A673 (cell line): Measurements from ENCODE around the gene STXBP4. TPM values are rescaled to one million over a fixed set of nuclear protein-coding genes. Genes with fewer than 3 reads are reported as not detected.

Source experiments
- BruUV-seq: library from RNA; stranded (reverse); fragments of 400-500 nt; replicated peaks from 2 replicates; lab custom pipeline; 2021; lab: Mats Ljungman, UMichigan
- CTCF ChIA-PET: fragments of 300-600 bp; sonication (Branson Sonifier 250); formaldehyde crosslinking; loops from one replicate; lab custom pipeline; 2022; ENCODE audit warnings: antibody characterized with exemption; lab: Charles Lee
- POLR2A ChIA-PET: fragments of 300-600 bp; sonication (Branson Sonifier 250); formaldehyde crosslinking; loops from one replicate; lab custom pipeline; 2022; ENCODE audit warnings: antibody characterized with exemption; ENCODE audit not compliant: low non-redundant PET; lab: Charles Lee
- DNase-seq: peaks from one replicate; pipeline ENCODE4 v3.0.0-alpha.2; 2015; ENCODE audit warnings: low spot score
- H3K27ac ChIP-seq: fragments of 200-600 bp; sonication (generic); 2 replicates; pipeline ENCODE4 v1.5.1; 2016; ENCODE audit warnings: mixed run types, low read depth, mild to moderate bottlenecking, mixed read lengths, antibody characterized with exemption, low read length; ENCODE audit not compliant: poor library complexity, severe bottlenecking
- H3K27me3 ChIP-seq: fragments of 200-600 bp; sonication (generic); replicated peaks from 2 replicates; pipeline ENCODE4 v1.6.1; 2017; ENCODE audit warnings: mixed run types, low read depth, mild to moderate bottlenecking, mixed read lengths, antibody characterized with exemption, low read length; ENCODE audit not compliant: insufficient read depth, poor library complexity
- H3K36me3 ChIP-seq: fragments of 200-600 bp; sonication (generic); 2 replicates; pipeline ENCODE4 v1.6.1; 2016; ENCODE audit warnings: mixed run types, mild to moderate bottlenecking, mixed read lengths, antibody characterized with exemption, low read length; ENCODE audit not compliant: insufficient read depth, poor library complexity, severe bottlenecking
- H3K4me1 ChIP-seq: fragments of 200-600 bp; sonication (generic); 2 replicates; pipeline ENCODE4 v1.6.1; 2017; ENCODE audit warnings: mixed run types, mild to moderate bottlenecking, mixed read lengths, antibody characterized with exemption, low read length; ENCODE audit not compliant: insufficient read depth, poor library complexity, severe bottlenecking
- H3K4me3 ChIP-seq: fragments of 200-600 bp; sonication (generic); 2 replicates; pipeline ENCODE4 v1.5.1; 2016; ENCODE audit warnings: low read depth, mixed run types, mild to moderate bottlenecking, mixed read lengths, low read length; ENCODE audit not compliant: poor library complexity, severe bottlenecking
- H3K9me3 ChIP-seq: fragments of 200-600 bp; sonication (generic); 2 replicates; pipeline ENCODE4 v1.6.1; 2016; ENCODE audit warnings: mixed run types, low read depth, mild to moderate bottlenecking, mixed read lengths, antibody characterized with exemption, low read length; ENCODE audit not compliant: poor library complexity, severe bottlenecking
- CTCF ChIP-seq: fragments of 300-800, 200-600 bp; sonication (generic); conservative IDR thresholded peaks from 2 replicates; pipeline ENCODE4 v1.5.1; 2017; ENCODE audit warnings: low read depth, mild to moderate bottlenecking, antibody characterized with exemption, low read length, moderate library complexity, mixed read lengths
- EZH2 ChIP-seq: fragments of 200-600 bp; sonication (generic); IDR thresholded peaks from 2 replicates; pipeline ENCODE4 v1.6.1; 2017; ENCODE audit warnings: borderline replicate concordance, low read depth, mild to moderate bottlenecking, mixed read lengths, antibody characterized with exemption, low read length; ENCODE audit not compliant: poor library complexity, severe bottlenecking
- intact Hi-C: fragments of 100-400 bp; cut with micrococcal nuclease; formaldehyde crosslinking; loops from one replicate; pipeline ENCODE4 v1.10.0; 2022; ENCODE audit not compliant: unreplicated experiment
- total RNA-seq: library from RNA; stranded (reverse); gene quantifications from 2 replicates; pipeline ENCODE4 v1.2.3, GENCODE V29; 2021

Gene STXBP4
- total RNA-seq, 1 experiment from 2014 or later = 24.2 TPM

GRCh38 chr17:55062921-55063320 lies 94.4 kb downstream of the STXBP4 start:
- CTCF ChIA-PET = no interaction called here
- POLR2A ChIA-PET = no interaction called here
- BruUV-seq = no TSS peak

GRCh38 chr17:55063885-55064874 lies 95.6 kb downstream of the STXBP4 start:
- ChIA-PET CTCF (no interaction called here), POLR2A (no interaction called here)
- peaks cover 45% of the 10 kb centered on the region for H3K4me1 ChIP-seq
- H3K4me3 ChIP-seq = no peak overlapping the region
- TF ChIP-seq EZH2 (no peak), CTCF (no peak)
- H3K36me3 ChIP-seq = no peaks in the 10 kb centered on the region
- intact Hi-C loops = no loop called here
- no TSS peak for BruUV-seq
- no peak for DNase-seq
- no peaks in the 10 kb centered on the region for H3K9me3 ChIP-seq
- H3K27ac ChIP-seq = no peak overlapping the region
- H3K27me3 ChIP-seq = no peaks in the 10 kb centered on the region

More at GRCh38 chr17:55062921-55063320, 94.4 kb downstream of the STXBP4 start:
- TF ChIP-seq EZH2 (no peak), CTCF (no peak)
- no peaks in the 10 kb centered on the region for H3K27me3 ChIP-seq
- DNase-seq = no peak
- H3K36me3 ChIP-seq = no peaks in the 10 kb centered on the region
- H3K4me1 ChIP-seq = peaks cover 33% of the 10 kb centered on the region
- no peaks in the 10 kb centered on the region for H3K9me3 ChIP-seq
- H3K27ac ChIP-seq = no peak overlapping the region
- H3K4me3 ChIP-seq = no peak overlapping the region
- intact Hi-C loops = no loop called here

- Histone ChIP-seq H3K36me3 (no peaks in the 10 kb centered on the region), H3K4me1 (peaks cover 55% of the 10 kb centered on the region), H3K27ac (no peak overlapping the region), H3K9me3 (no peaks in the 10 kb centered on the region), H3K4me3 (no peak overlapping the region), H3K27me3 (no peaks in the 10 kb centered on the region)
- ChIA-PET POLR2A (no interaction called here), CTCF (interaction anchor here (0.5 kb wide), 1 partner anchor 229 kb away, joined by 5 read pairs; no protein-coding TSS in a partner anchor)
- peak; percentile 37 for DNase-seq
- no TSS peak for BruUV-seq
- intact Hi-C loops = loop anchor here (2.0 to 5.0 kb wide), 3 partner anchors 141 to 369 kb away; no protein-coding TSS in a partner anchor
- no peak for TF ChIP-seq CTCF
- TF ChIP-seq EZH2 = no peak
Observed at GRCh38 chr17:55067697-55068439, 99.3 kb downstream of the STXBP4 start.
